Measurements from ENCODE around the gene RBM48.

Gene RBM48

GRCh38 chr7:92546856-92547497 lies 18.4 kb downstream of the RBM48 start:
- no peak for DNase-seq

GRCh38 chr7:92547579-92547978 lies 19.0 kb downstream of the RBM48 start:
- DNase-seq = no peak

DNA sequence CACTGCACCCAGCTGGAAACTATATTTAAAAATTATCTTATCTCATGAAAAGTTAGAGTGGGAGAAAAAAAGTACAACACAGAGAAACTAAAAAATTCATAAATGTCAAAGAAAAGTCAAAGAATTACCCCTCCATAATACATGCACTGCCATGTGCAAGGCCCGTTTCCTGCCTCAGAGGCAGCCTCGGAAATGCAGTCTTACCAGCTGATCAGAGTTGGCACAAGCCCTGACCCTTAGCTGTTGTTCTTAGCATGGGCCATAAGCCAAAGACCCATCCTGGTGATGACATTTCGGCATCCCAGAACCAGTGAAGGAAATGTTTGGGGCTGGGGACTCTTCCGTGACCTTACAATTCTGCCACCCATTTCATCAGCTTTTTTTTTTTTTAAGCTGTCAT lies 21.6 kb downstream of the RBM48 start:
- no peak for DNase-seq

DNA sequence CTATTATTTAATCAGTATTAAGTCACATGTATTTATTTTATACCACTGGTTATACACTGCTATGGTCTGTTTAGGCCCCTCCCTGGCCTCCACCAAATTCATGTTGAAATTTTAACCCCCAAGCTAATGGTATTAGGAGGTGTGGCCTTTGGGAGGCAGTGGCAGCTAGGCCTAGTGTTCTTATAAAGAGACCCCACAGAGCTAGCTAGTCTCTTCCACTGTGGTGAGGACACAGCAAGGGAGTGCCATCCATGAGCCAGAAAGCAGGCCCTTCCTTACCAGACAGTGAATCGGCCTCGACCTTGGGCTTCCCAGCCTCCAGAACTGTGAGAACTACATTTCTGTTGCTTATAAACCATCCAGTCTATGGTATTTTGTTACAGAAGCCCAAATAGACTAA lies 28.7 kb downstream of the RBM48 start:
- DNase-seq = no peak

DNA sequence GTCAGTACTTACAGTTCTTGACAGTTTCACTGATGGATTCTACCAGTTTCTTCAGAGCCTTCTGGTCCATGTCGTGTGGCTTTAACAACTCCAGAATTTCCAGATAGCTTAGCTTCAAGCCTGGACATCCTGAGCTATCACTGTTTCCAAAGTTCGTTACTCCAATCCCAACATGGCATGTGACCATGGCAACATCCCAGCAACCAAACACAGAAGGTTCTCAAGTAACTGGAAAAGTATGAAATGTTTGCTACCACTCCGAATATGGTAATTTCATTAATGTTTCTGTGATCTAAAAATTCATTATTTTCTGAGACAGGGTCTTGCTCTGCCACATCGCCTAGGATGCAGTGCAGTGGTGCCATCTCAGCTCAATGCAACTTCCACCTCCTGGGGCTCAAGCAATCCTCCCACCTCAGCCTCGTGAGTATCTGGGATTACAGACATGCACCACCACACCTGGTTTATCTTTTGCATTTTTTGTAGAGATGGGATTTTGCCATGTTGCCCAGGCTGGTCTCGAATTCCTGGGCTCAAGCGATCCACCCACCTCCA lies 29.3 kb downstream of the RBM48 start:
- no peak for DNase-seq

- DNase-seq = no peak
Observed at GRCh38 chr7:92560602-92561001, 32.0 kb downstream of the RBM48 start.

DNA sequence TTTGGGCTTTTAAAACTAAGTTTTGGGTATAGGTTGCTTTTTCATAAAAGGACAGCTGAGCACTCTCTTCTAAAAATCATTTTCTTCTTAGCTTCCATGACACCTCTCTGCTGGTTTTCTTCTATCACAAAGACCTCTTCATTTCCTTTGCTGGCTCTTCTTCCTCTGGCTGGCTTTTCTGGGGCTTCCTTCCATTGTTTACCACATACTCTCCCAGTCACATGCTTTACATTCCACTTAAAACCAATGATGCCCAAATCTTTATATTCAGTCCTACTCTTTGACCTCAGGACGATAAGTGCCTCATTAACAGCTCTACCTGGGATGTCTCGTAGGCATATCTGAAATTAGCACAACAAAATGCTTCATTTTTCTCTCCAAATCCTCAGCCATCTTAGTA lies 34.8 kb downstream of the RBM48 start:
- DNase-seq = no peak

DNA sequence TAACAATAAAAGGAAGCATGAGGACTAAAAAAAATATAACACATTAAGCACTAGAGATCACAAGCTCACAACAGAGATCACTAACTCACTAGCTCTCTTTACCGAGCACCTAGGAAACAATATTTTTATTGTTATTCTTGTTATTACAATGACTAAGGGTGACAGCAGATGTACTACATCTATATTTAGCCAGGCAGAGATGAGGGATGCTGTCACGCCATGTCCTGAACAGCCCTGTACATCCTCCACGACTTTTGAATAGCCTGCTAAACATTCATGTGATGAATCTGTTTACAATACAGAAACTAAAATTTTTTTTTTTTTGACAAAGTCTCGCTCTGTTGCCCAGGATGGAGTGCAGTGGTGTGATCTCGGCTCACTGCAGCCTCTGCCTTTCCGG lies 38.9 kb downstream of the RBM48 start:
- DNase-seq = no peak

- DNase-seq = no peak
Observed at GRCh38 chr7:92569137-92569536, 40.5 kb downstream of the RBM48 start.

- no peak for DNase-seq
Observed at GRCh38 chr7:92576296-92576695, 47.7 kb downstream of the RBM48 start.

- no peak for DNase-seq
Observed at GRCh38 chr7:92582948-92583347, 54.4 kb downstream of the RBM48 start.

- DNase-seq = no peak
Observed at GRCh38 chr7:92584953-92585352, 56.4 kb downstream of the RBM48 start.

GRCh38 chr7:92586403-92586802 lies 57.8 kb downstream of the RBM48 start:
- no peak for DNase-seq

DNA sequence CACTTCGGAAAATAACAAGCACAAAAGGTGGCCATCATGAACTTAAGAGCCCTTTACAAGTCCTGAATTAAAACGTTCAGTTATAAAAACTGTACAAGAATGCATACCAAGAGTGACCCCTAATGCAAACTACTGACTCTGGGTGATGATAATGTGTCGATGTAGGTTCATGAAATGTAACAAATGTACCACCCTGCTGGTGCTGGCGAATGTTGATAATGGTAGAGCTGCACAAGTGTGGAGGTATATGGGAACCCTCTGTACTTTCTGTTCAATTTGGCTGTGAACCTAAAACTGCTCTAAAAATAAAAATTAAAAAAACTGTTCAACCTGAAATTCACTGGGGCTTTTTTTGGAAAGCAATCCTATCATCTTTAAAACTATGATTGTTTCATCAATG lies 58.2 kb downstream of the RBM48 start:
- no peak for DNase-seq

Data from kidney glomerular epithelial cell (primary cell).